Neutrophil (primary cell): ENCODE results near the gene PER2.

Experiments used
- H3K27ac ChIP-seq: fragments of 200-600 bp; sonication (generic); 2 replicates; pipeline ENCODE4 v1.5.1; 2016; ENCODE audit warnings: mild to moderate bottlenecking, moderate library complexity
- H3K27me3 ChIP-seq: fragments of 200-600 bp; sonication (generic); 2 replicates; pipeline ENCODE4 v1.6.0; 2016; ENCODE audit warnings: mild to moderate bottlenecking
- H3K36me3 ChIP-seq: fragments of 200-600 bp; sonication (generic); 2 replicates; pipeline ENCODE4 v1.5.1; 2017
- H3K4me1 ChIP-seq, 2 experiments: fragments of 200-600 bp in 1 of 2; sonication (generic) in 1 of 2; 1 replicate in 1 of 2; 2 replicates in 1 of 2; pipeline versions ENCODE4 v1.5.1 to v1.6.1; 2013 to 2016; ENCODE audit warnings: low read depth in 1 of 2, low read length in 1 of 2, mild to moderate bottlenecking in 1 of 2, moderate library complexity in 1 of 2; ENCODE audit not compliant: control insufficient read depth in 1 of 2, insufficient read depth in 1 of 2
- H3K4me3 ChIP-seq, 2 experiments: fragments of 200-600 bp in 1 of 2; sonication (generic) in 1 of 2; 1 replicate in 1 of 2; 2 replicates in 1 of 2; pipeline ENCODE4 v1.5.1; 2013 to 2016; ENCODE audit warnings: low read depth in 1 of 2, low read length in 1 of 2, mild to moderate bottlenecking in 1 of 2, moderate library complexity in 1 of 2
- H3K9me3 ChIP-seq: fragments of 200-600 bp; sonication (generic); 2 replicates; pipeline ENCODE4 v1.5.1; 2016
- CTCF ChIP-seq: fragments of 200-600 bp; sonication (generic); IDR thresholded peaks from 2 replicates; pipeline ENCODE4 v1.5.1; 2016; ENCODE audit warnings: antibody characterized with exemption

PER2 gene

GRCh38 chr2:238224356-238225035 lies 63.9 kb downstream of the PER2 start:
- peaks cover 15% of the 10 kb centered on the region for H3K36me3 ChIP-seq
- H3K9me3 ChIP-seq, result no peaks in the 10 kb centered on the region
- no peaks in the 10 kb centered on the region for H3K27me3 ChIP-seq
- no peak overlapping the region for H3K4me3 ChIP-seq
- no peak for TF ChIP-seq CTCF
- H3K4me1 ChIP-seq, result no peaks in the 10 kb centered on the region
- H3K27ac ChIP-seq, result no peak overlapping the region

DNA sequence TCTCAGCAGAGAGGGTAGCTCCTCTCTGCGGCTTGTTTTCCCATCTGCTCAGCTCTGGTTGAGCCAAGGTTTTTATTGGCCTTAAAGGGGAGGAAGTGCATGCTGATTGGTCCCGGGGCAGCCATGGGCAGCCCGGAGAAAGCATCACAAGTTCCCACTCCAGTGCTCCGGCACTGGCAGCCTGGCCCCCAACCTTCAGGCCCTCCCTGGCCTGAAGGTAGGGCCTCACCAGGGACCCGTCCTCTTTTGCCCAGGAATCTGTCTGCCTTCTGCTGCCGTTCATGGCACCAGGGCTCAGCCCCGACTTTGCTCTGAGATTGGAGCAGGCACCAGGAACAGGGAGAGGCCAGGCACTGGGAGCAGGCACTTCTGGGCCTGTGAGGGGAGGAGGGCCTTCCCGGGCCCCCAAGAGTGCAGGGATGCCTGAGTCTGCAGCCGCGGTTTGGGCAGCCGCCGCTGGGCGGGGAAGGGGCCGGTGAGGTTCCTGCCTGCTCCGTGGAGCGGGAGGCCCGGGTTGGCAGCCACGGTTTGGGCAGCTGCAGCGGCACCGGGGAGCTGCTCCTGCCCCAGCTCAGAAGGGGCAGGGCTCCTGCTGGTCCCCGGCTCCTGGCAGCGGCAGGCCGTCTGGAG lies 67.4 kb downstream of the PER2 start:
- Histone ChIP-seq H3K27ac (no peak overlapping the region), H3K4me1 (no peaks in the 10 kb centered on the region), H3K9me3 (no peaks in the 10 kb centered on the region), H3K27me3 (no peaks in the 10 kb centered on the region), H3K4me3 (no peak overlapping the region), H3K36me3 (peaks cover 11% of the 10 kb centered on the region)
- no peak for TF ChIP-seq CTCF

DNA sequence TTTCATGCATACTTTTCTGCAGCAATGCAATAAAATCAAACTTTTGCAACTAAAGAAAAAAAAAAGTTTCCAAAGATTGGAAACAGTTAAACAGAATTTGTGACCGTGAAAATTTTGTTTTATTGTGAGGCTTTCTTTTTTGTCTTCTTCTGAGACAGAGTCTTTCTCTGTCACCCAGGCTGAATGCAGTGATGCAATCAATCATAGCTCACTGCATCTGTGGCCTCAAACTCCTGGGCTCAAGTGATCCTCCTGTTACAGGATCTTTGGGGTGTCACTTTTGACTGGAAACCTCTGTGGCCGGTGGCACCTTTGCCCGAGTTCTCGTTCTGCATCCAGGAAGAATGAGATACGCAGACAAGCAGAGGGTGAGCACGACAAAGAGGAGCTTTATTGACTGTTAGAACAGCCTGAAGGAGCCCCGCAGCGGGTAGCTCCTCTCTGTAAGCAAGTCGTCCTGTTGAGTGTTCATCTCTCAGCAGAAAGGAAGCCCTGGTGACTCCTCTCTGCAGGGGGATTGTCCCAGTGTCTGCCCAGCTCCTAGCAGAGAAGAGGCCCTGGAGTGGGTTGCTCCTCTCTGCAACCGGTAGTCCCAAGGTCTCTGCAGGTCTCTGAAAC lies 68.0 kb downstream of the PER2 start:
- Histone ChIP-seq H3K4me3 (no peak overlapping the region), H3K27ac (no peak overlapping the region), H3K27me3 (peaks cover 5% of the 10 kb centered on the region), H3K36me3 (peaks cover 6% of the 10 kb centered on the region), H3K9me3 (no peaks in the 10 kb centered on the region), H3K4me1 (no peaks in the 10 kb centered on the region)
- no peak for TF ChIP-seq CTCF

GRCh38 chr2:238216651-238217184 lies 71.7 kb downstream of the PER2 start:
- Histone ChIP-seq H3K27me3 (peaks cover 28% of the 10 kb centered on the region), H3K4me1 (no peaks in the 10 kb centered on the region), H3K36me3 (no peaks in the 10 kb centered on the region), H3K9me3 (no peaks in the 10 kb centered on the region), H3K4me3 (no peak overlapping the region), H3K27ac (no peak overlapping the region)
- no peak for TF ChIP-seq CTCF

- no peaks in the 10 kb centered on the region for H3K36me3 ChIP-seq
- no peak overlapping the region for H3K4me3 ChIP-seq
- H3K4me1 ChIP-seq, result peaks cover 24 to 25% of the 10 kb centered on the region in 2 experiments
- no peak overlapping the region for H3K27ac ChIP-seq
- peaks cover 46% of the 10 kb centered on the region for H3K27me3 ChIP-seq
- H3K9me3 ChIP-seq, result no peaks in the 10 kb centered on the region
- no peak for TF ChIP-seq CTCF
Measured at GRCh38 chr2:238207006-238207405, 81.4 kb downstream of the PER2 start.
